H9 (cell line): Measurements from ENCODE around the gene LEKR1. TPM values are rescaled to one million over a fixed set of nuclear protein-coding genes. Genes with fewer than 3 reads are reported as not detected.

Source experiments
- DNase-seq: peaks from one replicate; pipeline ENCODE4 v3.0.0-alpha.2; 2017
- H2AFZ ChIP-seq: one replicate; pipeline ENCODE4 v1.6.1; 2013; ENCODE audit warnings: mild to moderate bottlenecking, low read length, control low read depth, moderate library complexity
- H2AK5ac ChIP-seq: 2 replicates; pipeline ENCODE4 v1.6.1; 2013; ENCODE audit warnings: low read length, control low read depth, mixed read lengths; ENCODE audit not compliant: insufficient read length
- H2BK120ac ChIP-seq: one replicate; pipeline ENCODE4 v1.6.1; 2013; ENCODE audit warnings: low read depth, mild to moderate bottlenecking, low read length, control low read depth, inconsistent platforms; ENCODE audit not compliant: poor library complexity, severe bottlenecking
- H2BK12ac ChIP-seq: 2 replicates; pipeline ENCODE4 v1.6.1; 2013; ENCODE audit warnings: low read length, control low read depth, mixed read lengths, low read depth; ENCODE audit not compliant: insufficient read length
- H2BK15ac ChIP-seq: 2 replicates; pipeline ENCODE4 v1.6.1; 2013; ENCODE audit warnings: low read depth, low read length, control low read depth
- H2BK20ac ChIP-seq: one replicate; pipeline ENCODE4 v1.6.1; 2013; ENCODE audit warnings: low read depth, mild to moderate bottlenecking, low read length, control low read depth, inconsistent platforms; ENCODE audit not compliant: poor library complexity, severe bottlenecking
- H2BK5ac ChIP-seq: 2 replicates; pipeline ENCODE4 v1.6.1; 2013; ENCODE audit warnings: low read length, control low read depth, mixed read lengths; ENCODE audit not compliant: insufficient read length
- H3K14ac ChIP-seq: 2 replicates; pipeline ENCODE4 v1.6.1; 2013; ENCODE audit warnings: low read length, control low read depth; ENCODE audit not compliant: insufficient read depth
- H3K18ac ChIP-seq: 2 replicates; pipeline ENCODE4 v1.6.1; 2013; ENCODE audit warnings: low read depth, mild to moderate bottlenecking, mixed read lengths, low read length, control low read depth; ENCODE audit not compliant: insufficient read length
- H3K23ac ChIP-seq: 2 replicates; pipeline ENCODE4 v1.6.1; 2013; ENCODE audit warnings: low read length, control low read depth, mixed read lengths, low read depth; ENCODE audit not compliant: insufficient read length
- H3K23me2 ChIP-seq: 2 replicates; pipeline ENCODE4 v1.6.1; 2013; ENCODE audit warnings: low read depth, mild to moderate bottlenecking, mixed read lengths, low read length, control low read depth; ENCODE audit not compliant: insufficient read length, poor library complexity, severe bottlenecking
- H3K27ac ChIP-seq: 2 replicates; pipeline ENCODE4 v1.5.1; 2013; ENCODE audit warnings: low read length, control low read depth, mixed read lengths, low read depth; ENCODE audit not compliant: insufficient read length
- H3K27me3 ChIP-seq: 2 replicates; pipeline ENCODE4 v1.6.1; 2013; ENCODE audit warnings: low read length, control low read depth, inconsistent platforms; ENCODE audit not compliant: insufficient read depth
- H3K4ac ChIP-seq: 2 replicates; pipeline ENCODE4 v1.6.1; 2013; ENCODE audit warnings: low read depth, mild to moderate bottlenecking, control low read depth, inconsistent platforms, low read length, moderate library complexity
- H3K4me1 ChIP-seq: 2 replicates; pipeline ENCODE4 v1.6.1; 2013; ENCODE audit warnings: low read length, control low read depth, inconsistent platforms; ENCODE audit not compliant: insufficient read depth
- H3K4me2 ChIP-seq: 2 replicates; pipeline ENCODE4 v1.6.1; 2013; ENCODE audit warnings: low read length, control low read depth, mixed read lengths; ENCODE audit not compliant: insufficient read length, insufficient read depth
- H3K56ac ChIP-seq: 2 replicates; pipeline ENCODE4 v1.6.1; 2013; ENCODE audit warnings: low read depth, mild to moderate bottlenecking, mixed read lengths, low read length, control low read depth; ENCODE audit not compliant: insufficient read length
- H3K79me1 ChIP-seq: 2 replicates; pipeline ENCODE4 v1.6.1; 2013; ENCODE audit warnings: low read depth, mild to moderate bottlenecking, moderate library complexity, low read length, control low read depth, inconsistent platforms; ENCODE audit not compliant: insufficient read depth, poor library complexity, severe bottlenecking
- H3K79me2 ChIP-seq: 2 replicates; pipeline ENCODE4 v1.6.1; 2013; ENCODE audit warnings: low read length, control low read depth, inconsistent platforms; ENCODE audit not compliant: insufficient read depth
- H3K9ac ChIP-seq: 2 replicates; pipeline ENCODE4 v1.6.1; 2013; ENCODE audit warnings: low read length, control low read depth, mixed read lengths; ENCODE audit not compliant: insufficient read length; ENCODE audit errors: extremely low read depth
- H3K9me3 ChIP-seq: one replicate; pipeline ENCODE4 v1.6.1; 2013; ENCODE audit warnings: low read depth, low read length, inconsistent platforms; ENCODE audit not compliant: control insufficient read depth
- H3T11ph ChIP-seq: one replicate; pipeline ENCODE4 v1.6.1; 2013; ENCODE audit warnings: mild to moderate bottlenecking, low read length, control low read depth, inconsistent platforms
- H4K20me1 ChIP-seq: one replicate; pipeline ENCODE4 v1.6.1; 2013; ENCODE audit not compliant: control insufficient read depth, insufficient read length, insufficient read depth
- H4K5ac ChIP-seq: 2 replicates; pipeline ENCODE4 v1.6.1; 2013; ENCODE audit warnings: low read depth, mild to moderate bottlenecking, mixed read lengths, low read length, control low read depth; ENCODE audit not compliant: insufficient read length
- H4K8ac ChIP-seq: replicated peaks from 2 replicates; pipeline ENCODE4 v1.6.1; 2013; ENCODE audit warnings: low read length, control low read depth, mixed read lengths, low read depth; ENCODE audit not compliant: insufficient read length
- H4K91ac ChIP-seq: 2 replicates; pipeline ENCODE4 v1.6.1; 2013; ENCODE audit warnings: low read depth, mild to moderate bottlenecking, moderate library complexity, mixed read lengths, low read length, control low read depth; ENCODE audit not compliant: insufficient read length
- H3K27ac Mint-ChIP-seq, 3 experiments: 2 replicates in 2 of 3; 3 replicates in 1 of 3; pipeline ENCODE4 v1.8.0; 2020 to 2021; ENCODE audit warnings: mixed read lengths in 3 of 3, mild to moderate bottlenecking in 1 of 3, moderate library complexity in 1 of 3
- H3K27me3 Mint-ChIP-seq: 2 replicates; pipeline ENCODE4 v1.8.0; 2021; ENCODE audit warnings: low read depth, mild to moderate bottlenecking, moderate library complexity, mixed read lengths
- H3K36me3 Mint-ChIP-seq, 3 experiments: 2 replicates in 2 of 3; 3 replicates in 1 of 3; pipeline ENCODE4 v1.8.0; 2020 to 2021; ENCODE audit warnings: low read depth in 3 of 3, mixed read lengths in 3 of 3; ENCODE audit not compliant: insufficient read depth in 1 of 3
- H3K4me1 Mint-ChIP-seq, 2 experiments: 2 replicates each; pipeline ENCODE4 v1.8.0; 2020; ENCODE audit warnings: mixed read lengths in 2 of 2
- H3K4me3 Mint-ChIP-seq, 2 experiments: 2 replicates in 1 of 2; 3 replicates in 1 of 2; pipeline ENCODE4 v1.8.0; 2020 to 2021; ENCODE audit warnings: mild to moderate bottlenecking in 2 of 2, mixed read lengths in 2 of 2, moderate library complexity in 1 of 2
- H3K9me3 Mint-ChIP-seq, 2 experiments: 2 replicates in 1 of 2; 3 replicates in 1 of 2; pipeline ENCODE4 v1.8.0; 2020; ENCODE audit warnings: mild to moderate bottlenecking in 2 of 2, mixed read lengths in 2 of 2, moderate library complexity in 1 of 2
- WGBS: extraction: QIAGEN DNeasy Blood & Tissue Kit; methylation state at CpG from one replicate; pipeline ENCODE4 v1.1.7; 2013; ENCODE audit warnings: missing lambda C conversion rate, low lambda C conversion rate, mixed read lengths; ENCODE audit not compliant: insufficient read length; ENCODE audit errors: extremely low coverage; 5-methylcytosine and 5-hydroxymethylcytosine counted together
- total RNA-seq: library from RNA; stranded (reverse); gene quantifications from 2 replicates; pipeline ENCODE4 v1.2.1, GENCODE V29; 2021
- TF ChIP-seq, protein P1 (sequence below): fragments of 200-600 bp; sonication (generic); conservative IDR thresholded peaks from 3 replicates; pipeline ENCODE4 v1.8.0; 2021; ENCODE audit warnings: antibody characterized with exemption, mild to moderate bottlenecking

Gene LEKR1
- total RNA-seq, 1 experiment from 2014 or later: not detected

DNA sequence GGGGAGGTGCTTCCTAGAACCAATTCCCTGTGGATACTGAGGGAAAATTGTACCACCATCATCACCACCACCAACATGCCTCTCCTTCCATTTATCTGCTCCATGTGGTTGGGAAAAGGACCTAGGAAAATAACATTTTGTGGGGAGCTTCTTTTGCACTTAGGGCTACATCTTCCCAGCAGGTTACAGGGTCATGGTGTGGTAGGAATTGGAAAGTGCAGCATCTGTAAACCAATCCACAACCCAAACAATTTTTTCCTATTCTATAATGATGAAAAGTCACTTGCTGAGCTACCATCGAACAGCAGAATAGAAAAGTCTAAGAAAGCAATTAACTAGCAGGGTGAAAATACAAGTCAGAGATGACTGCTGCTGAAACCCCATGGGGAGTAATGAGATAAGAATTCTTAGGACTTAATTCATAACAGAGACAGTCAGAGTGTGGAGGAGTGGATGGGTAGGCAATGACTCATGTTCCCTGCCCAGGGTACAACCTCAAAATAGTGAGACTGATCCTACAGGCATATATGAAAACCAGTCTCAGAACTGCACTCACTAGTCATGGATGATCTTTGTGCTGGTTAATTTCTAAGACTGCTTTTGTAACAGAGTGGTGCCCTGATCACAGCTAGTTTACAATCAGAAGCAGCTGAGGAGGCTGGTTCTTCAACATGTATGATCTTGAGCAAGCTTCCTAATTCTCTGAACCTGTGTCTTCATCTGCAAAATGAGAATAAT is 38.1 kb upstream of the LEKR1 start:
- H2AK5ac ChIP-seq: no peak overlapping the region
- no peak overlapping the region for H4K8ac ChIP-seq
- no peak overlapping the region for H2BK15ac ChIP-seq
- H3K9ac ChIP-seq: no peak overlapping the region
- no peaks in the 10 kb centered on the region for H3K27me3 ChIP-seq
- Mint-ChIP-seq H3K36me3 (no peaks in the 10 kb centered on the region), H3K4me1 (peaks cover 6 to 11% of the 10 kb centered on the region in 2 experiments; a peak in 2 of 4 replicates), H3K4me3 (no peak overlapping the region), H3K27me3 (no peaks in the 10 kb centered on the region), H3K27ac (no peak overlapping the region), H3K9me3 (no peaks in the 10 kb centered on the region)
- no peak overlapping the region for H4K5ac ChIP-seq
- H4K91ac ChIP-seq: no peak overlapping the region
- H3T11ph ChIP-seq: no peak overlapping the region
- H3K18ac ChIP-seq: no peak overlapping the region
- H3K23me2 ChIP-seq: no peaks in the 10 kb centered on the region
- H4K20me1 ChIP-seq: no peaks in the 10 kb centered on the region
- no peak overlapping the region for H2BK5ac ChIP-seq
- H2BK120ac ChIP-seq: no peak overlapping the region
- no peaks in the 10 kb centered on the region for H3K9me3 ChIP-seq
- no peak for DNase-seq
- WGBS: no CpG with 5 or more reads among the region's 1 CpG
- H3K23ac ChIP-seq: no peak overlapping the region
- no peaks in the 10 kb centered on the region for H3K79me2 ChIP-seq
- H2AFZ ChIP-seq: no peak overlapping the region
- H2BK12ac ChIP-seq: no peak overlapping the region
- H3K4me1 ChIP-seq: no peaks in the 10 kb centered on the region
- TF ChIP-seq, protein P1, sequence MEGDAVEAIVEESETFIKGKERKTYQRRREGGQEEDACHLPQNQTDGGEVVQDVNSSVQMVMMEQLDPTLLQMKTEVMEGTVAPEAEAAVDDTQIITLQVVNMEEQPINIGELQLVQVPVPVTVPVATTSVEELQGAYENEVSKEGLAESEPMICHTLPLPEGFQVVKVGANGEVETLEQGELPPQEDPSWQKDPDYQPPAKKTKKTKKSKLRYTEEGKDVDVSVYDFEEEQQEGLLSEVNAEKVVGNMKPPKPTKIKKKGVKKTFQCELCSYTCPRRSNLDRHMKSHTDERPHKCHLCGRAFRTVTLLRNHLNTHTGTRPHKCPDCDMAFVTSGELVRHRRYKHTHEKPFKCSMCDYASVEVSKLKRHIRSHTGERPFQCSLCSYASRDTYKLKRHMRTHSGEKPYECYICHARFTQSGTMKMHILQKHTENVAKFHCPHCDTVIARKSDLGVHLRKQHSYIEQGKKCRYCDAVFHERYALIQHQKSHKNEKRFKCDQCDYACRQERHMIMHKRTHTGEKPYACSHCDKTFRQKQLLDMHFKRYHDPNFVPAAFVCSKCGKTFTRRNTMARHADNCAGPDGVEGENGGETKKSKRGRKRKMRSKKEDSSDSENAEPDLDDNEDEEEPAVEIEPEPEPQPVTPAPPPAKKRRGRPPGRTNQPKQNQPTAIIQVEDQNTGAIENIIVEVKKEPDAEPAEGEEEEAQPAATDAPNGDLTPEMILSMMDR: no peak
- no peak overlapping the region for H3K14ac ChIP-seq
- no peak overlapping the region for H3K27ac ChIP-seq
- no peaks in the 10 kb centered on the region for H3K79me1 ChIP-seq
- no peak overlapping the region for H3K4me2 ChIP-seq
- H3K56ac ChIP-seq: no peak overlapping the region
- no peak overlapping the region for H3K4ac ChIP-seq
- no peak overlapping the region for H2BK20ac ChIP-seq
